Loucy (cell line): Measurements from ENCODE around the gene FBLIM1.

Source experiments
- H2AFZ ChIP-seq: fragments of 200-600 bp; sonication (generic); 2 replicates; pipeline ENCODE4 v1.6.0; 2016; ENCODE audit warnings: antibody characterized with exemption, mild to moderate bottlenecking, low read length, moderate library complexity
- H3F3A ChIP-seq: fragments of 200-600 bp; 2 replicates; pipeline ENCODE4 v1.6.0; 2016; ENCODE audit warnings: antibody characterized with exemption, low read depth, mild to moderate bottlenecking
- H3K27me3 ChIP-seq: fragments of 200-600 bp; sonication (generic); 2 replicates; pipeline ENCODE4 v1.6.1; 2014; ENCODE audit warnings: low read length, mild to moderate bottlenecking; ENCODE audit not compliant: insufficient read depth, poor library complexity, severe bottlenecking
- H3K36me3 ChIP-seq: fragments of 200-600 bp; sonication (generic); 2 replicates; pipeline ENCODE4 v1.6.1; 2016; ENCODE audit warnings: low read length; ENCODE audit not compliant: insufficient read depth
- H3K4me1 ChIP-seq: fragments of 200-600 bp; sonication (generic); 2 replicates; pipeline ENCODE4 v1.5.1; 2014; ENCODE audit warnings: low read length, mild to moderate bottlenecking; ENCODE audit not compliant: insufficient read depth, poor library complexity, severe bottlenecking
- H3K4me2 ChIP-seq: fragments of 200-600 bp; sonication (generic); 2 replicates; pipeline ENCODE4 v1.6.0; 2014; ENCODE audit warnings: antibody characterized with exemption, low read length, low read depth, mild to moderate bottlenecking; ENCODE audit not compliant: poor library complexity, severe bottlenecking
- H3K4me3 ChIP-seq: fragments of 200-600 bp; sonication (generic); 2 replicates; pipeline ENCODE4 v1.5.1; 2014; ENCODE audit warnings: low read length, mild to moderate bottlenecking, mixed read lengths; ENCODE audit not compliant: poor library complexity, severe bottlenecking
- H3K79me2 ChIP-seq: fragments of 200-600 bp; sonication (generic); 2 replicates; pipeline ENCODE4 v1.6.1; 2014; ENCODE audit warnings: low read length; ENCODE audit not compliant: insufficient read depth
- H3K9ac ChIP-seq: fragments of 200-600 bp; sonication (generic); 2 replicates; pipeline ENCODE4 v1.6.0; 2014; ENCODE audit warnings: mild to moderate bottlenecking, low read depth, low read length, moderate library complexity; ENCODE audit not compliant: poor library complexity, severe bottlenecking
- H3K9me2 ChIP-seq: fragments of 200-600 bp; sonication (generic); replicated peaks from 2 replicates; pipeline ENCODE4 v1.6.1; 2016; ENCODE audit warnings: low read depth, low read length, mixed read lengths
- H3K9me3 ChIP-seq: fragments of 200-600 bp; sonication (generic); 2 replicates; pipeline ENCODE4 v1.6.1; 2014; ENCODE audit warnings: mild to moderate bottlenecking, antibody characterized with exemption, low read length, low read depth; ENCODE audit not compliant: insufficient read depth
- H4K20me1 ChIP-seq: fragments of 200-600 bp; sonication (generic); 2 replicates; pipeline ENCODE4 v1.6.0; 2014; ENCODE audit warnings: antibody characterized with exemption, low read length, mild to moderate bottlenecking; ENCODE audit not compliant: insufficient read depth, poor library complexity, severe bottlenecking
- CTCF ChIP-seq: fragments of 200-600 bp; sonication (generic); conservative IDR thresholded peaks from 2 replicates; pipeline ENCODE4 v1.5.1; 2014; ENCODE audit warnings: mild to moderate bottlenecking, antibody characterized with exemption, low read length
- EZH2phosphoT487 ChIP-seq: fragments of 200-600 bp; IDR thresholded peaks from 2 replicates; pipeline ENCODE4 v1.6.1; 2018; ENCODE audit warnings: antibody characterized with exemption, mild to moderate bottlenecking, moderate library complexity, borderline replicate concordance

The FBLIM1 gene

GRCh38 chr1:15808955-15809354, 50.4 kb downstream of the FBLIM1 start:
- Histone ChIP-seq H3K9ac (no peak overlapping the region), H3K36me3 (no peaks in the 10 kb centered on the region), H3K4me3 (no peak overlapping the region), H3K27me3 (no peaks in the 10 kb centered on the region), H3K79me2 (no peaks in the 10 kb centered on the region), H4K20me1 (no peaks in the 10 kb centered on the region), H3F3A (no peaks in the 10 kb centered on the region), H3K4me1 (no peaks in the 10 kb centered on the region), H2AFZ (no peak overlapping the region), H3K9me2 (no peaks in the 10 kb centered on the region), H3K4me2 (no peak overlapping the region), H3K9me3 (no peaks in the 10 kb centered on the region)
- no peak for TF ChIP-seq CTCF
- no peak for TF ChIP-seq EZH2phosphoT487

GRCh38 chr1:15810073-15810472, 51.5 kb downstream of the FBLIM1 start:
- H2AFZ ChIP-seq = no peak overlapping the region
- no peaks in the 10 kb centered on the region for H3K9me3 ChIP-seq
- no peaks in the 10 kb centered on the region for H4K20me1 ChIP-seq
- H3K9ac ChIP-seq = no peak overlapping the region
- no peaks in the 10 kb centered on the region for H3K9me2 ChIP-seq
- no peaks in the 10 kb centered on the region for H3K36me3 ChIP-seq
- no peaks in the 10 kb centered on the region for H3K79me2 ChIP-seq
- H3F3A ChIP-seq = no peaks in the 10 kb centered on the region
- no peaks in the 10 kb centered on the region for H3K4me1 ChIP-seq
- no peak overlapping the region for H3K4me2 ChIP-seq
- no peaks in the 10 kb centered on the region for H3K27me3 ChIP-seq
- no peak for TF ChIP-seq CTCF
- TF ChIP-seq EZH2phosphoT487 = no peak
- H3K4me3 ChIP-seq = no peak overlapping the region

DNA sequence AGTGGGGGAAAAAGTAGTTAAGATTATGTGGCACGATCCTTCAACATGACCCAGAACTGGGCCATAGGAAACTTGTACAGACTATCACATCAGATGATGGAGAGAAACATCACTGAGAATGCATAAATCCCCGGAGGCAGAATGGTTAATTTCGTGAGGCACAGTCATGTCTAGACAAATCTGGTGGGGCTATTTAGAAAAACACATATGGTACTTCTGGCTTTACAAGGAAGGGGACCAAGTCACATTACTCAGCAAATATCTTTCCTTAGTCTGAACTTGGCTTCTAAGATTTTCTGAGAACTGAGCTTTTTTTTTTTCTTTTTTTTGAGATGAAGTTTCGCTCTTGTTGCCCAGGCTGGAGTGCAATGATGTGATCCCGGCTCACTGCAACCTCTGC, 58.1 kb downstream of the FBLIM1 start:
- H3K79me2 ChIP-seq = no peaks in the 10 kb centered on the region
- no peaks in the 10 kb centered on the region for H3K9me3 ChIP-seq
- H3K4me1 ChIP-seq = no peaks in the 10 kb centered on the region
- H3K27me3 ChIP-seq = no peaks in the 10 kb centered on the region
- no peak overlapping the region for H3K9ac ChIP-seq
- H3K9me2 ChIP-seq = no peaks in the 10 kb centered on the region
- H3F3A ChIP-seq = no peaks in the 10 kb centered on the region
- no peak for TF ChIP-seq EZH2phosphoT487
- TF ChIP-seq CTCF = no peak
- no peak overlapping the region for H3K4me3 ChIP-seq
- H2AFZ ChIP-seq = no peak overlapping the region
- H4K20me1 ChIP-seq = no peaks in the 10 kb centered on the region
- no peak overlapping the region for H3K4me2 ChIP-seq
- no peaks in the 10 kb centered on the region for H3K36me3 ChIP-seq
